Uterus (tissue), 2 donors: ENCODE measurements around the gene SORCS3.

Experiments
- CTCF ChIP-seq, 4 experiments: fragments of 200-600 bp in 2 of 4; fragments of 450-650 bp in 2 of 4; sonication (generic) in 2 of 4; IDR thresholded peaks; one replicate each; pipeline ENCODE4 v1.5.1; 2016 to 2019; ENCODE audit warnings: antibody characterized with exemption in 4 of 4, mild to moderate bottlenecking in 2 of 4, moderate library complexity in 1 of 4
- POLR2A ChIP-seq, 2 donors: fragments of 450-650 bp; IDR thresholded peaks; one replicate each; pipeline ENCODE4 v1.6.1; 2016; ENCODE audit warnings: antibody characterized with exemption in 2 of 2, mild to moderate bottlenecking in 1 of 2, moderate library complexity in 1 of 2

GRCh38 chr10:105017116-105017515 lies 376.0 kb downstream of the SORCS3 start:
- TF ChIP-seq POLR2A (IDR thresholded peaks at IDR 0.05) (no peak), CTCF (IDR thresholded peaks at IDR 0.05) (no peak)
